Measurements from ENCODE around the gene ERICH3. TPM values are rescaled to one million over a fixed set of nuclear protein-coding genes. Genes with fewer than 3 reads are reported as not detected.

The ERICH3 gene
- total RNA-seq, 1 experiment from 2014 or later = not detected

- H3T11ph ChIP-seq (ENCODE audit: low read length) = no peak overlapping the region
- no peak overlapping the region for H4K8ac ChIP-seq (replicated peaks; ENCODE audit: insufficient read length, low read depth, low read length)
- H2BK5ac ChIP-seq (ENCODE audit: insufficient read length, low read length) = no peak overlapping the region
- H3K14ac ChIP-seq (ENCODE audit: insufficient read depth, low read length) = no peak overlapping the region
- H4K20me1 ChIP-seq (ENCODE audit: control insufficient read depth, insufficient read depth, insufficient read length) = no peaks in the 10 kb centered on the region
- H2AK5ac ChIP-seq (ENCODE audit: insufficient read length, low read length) = no peak overlapping the region
- no peaks in the 10 kb centered on the region for H3K9me3 ChIP-seq (ENCODE audit: control insufficient read depth, low read depth, low read length)
- H3K27me3 Mint-ChIP-seq (ENCODE audit: low read depth) = no peaks in the 10 kb centered on the region
- H3K4me3 Mint-ChIP-seq = no peak overlapping the region
- H2BK15ac ChIP-seq (ENCODE audit: low read depth, low read length) = no peak overlapping the region
- H2BK120ac ChIP-seq (ENCODE audit: low read depth, low read length, poor library complexity, severe bottlenecking) = no peak overlapping the region
- no peak overlapping the region for H4K91ac ChIP-seq (ENCODE audit: insufficient read length, low read depth, low read length)
- H3K4ac ChIP-seq (ENCODE audit: low read depth, low read length) = no peak overlapping the region
- H3K9me3 Mint-ChIP-seq = no peaks in the 10 kb centered on the region
- H3K27me3 ChIP-seq (ENCODE audit: insufficient read depth, low read length) = no peaks in the 10 kb centered on the region
- no peaks in the 10 kb centered on the region for H3K79me1 ChIP-seq (ENCODE audit: insufficient read depth, low read depth, low read length, poor library complexity, severe bottlenecking)
- H3K36me3 Mint-ChIP-seq (ENCODE audit: insufficient read depth in 1 of 3, low read depth in 3 of 3) = no peaks in the 10 kb centered on the region
- H3K18ac ChIP-seq (ENCODE audit: insufficient read length, low read depth, low read length) = no peak overlapping the region
- no peaks in the 10 kb centered on the region for H3K4me1 Mint-ChIP-seq
- no peak overlapping the region for H3K56ac ChIP-seq (ENCODE audit: insufficient read length, low read depth, low read length)
- H3K79me2 ChIP-seq (ENCODE audit: insufficient read depth, low read length) = no peaks in the 10 kb centered on the region
- WGBS (ENCODE audit: extremely low coverage, insufficient read length, low lambda C conversion rate) = no CpG with 5 or more reads among the region's 2 CpGs
- no peaks in the 10 kb centered on the region for H3K4me1 ChIP-seq (ENCODE audit: insufficient read depth, low read length)
- no peak overlapping the region for H3K4me2 ChIP-seq (ENCODE audit: insufficient read depth, insufficient read length, low read length)
- no peak for DNase-seq
- no peaks in the 10 kb centered on the region for H3K23me2 ChIP-seq (ENCODE audit: insufficient read length, low read depth, low read length, poor library complexity, severe bottlenecking)
- peak overlapping the region in 1 of 3 experiments; percentile 11; a peak in 1 of 7 replicates for H3K27ac Mint-ChIP-seq
- TF ChIP-seq CTCF (conservative IDR thresholded peaks at IDR 0.05) = no peak
- H2BK20ac ChIP-seq (ENCODE audit: low read depth, low read length, poor library complexity, severe bottlenecking) = no peak overlapping the region
- H3K23ac ChIP-seq (ENCODE audit: insufficient read length, low read depth, low read length) = no peak overlapping the region
- no peak overlapping the region for H4K5ac ChIP-seq (ENCODE audit: insufficient read length, low read depth, low read length)
- H3K27ac ChIP-seq (ENCODE audit: insufficient read length, low read depth, low read length) = no peak overlapping the region
- no peak overlapping the region for H3K9ac ChIP-seq (ENCODE audit: extremely low read depth, insufficient read length, low read length)
- H2BK12ac ChIP-seq (ENCODE audit: insufficient read length, low read depth, low read length) = no peak overlapping the region
- no peak overlapping the region for H2AFZ ChIP-seq (ENCODE audit: low read length)
Observed at GRCh38 chr1:74618974-74619373, 54.6 kb downstream of the ERICH3 start.

All from H9 (cell line).